GM23338 (cell line): Measurements from ENCODE around the gene CLP1. TPM values are rescaled to one million over a fixed set of nuclear protein-coding genes. Genes with fewer than 3 reads are reported as not detected.

Experiments used
- ATAC-seq: fragments of 200-7000 bp; cut with Tn5 transposase; 3 replicates; pipeline ENCODE4 v1.9.1; 2020
- DNase-seq: peaks from one replicate; pipeline ENCODE4 v3.0.0-alpha.2; 2015; ENCODE audit warnings: low spot score
- H2AFZ ChIP-seq: fragments of 200-600 bp; sonication (generic); 2 replicates; pipeline ENCODE4 v1.8.0; 2016; ENCODE audit warnings: antibody characterized with exemption, mild to moderate bottlenecking, moderate library complexity
- H3F3A ChIP-seq: fragments of 200-600 bp; sonication (generic); replicated peaks from 2 replicates; pipeline ENCODE4 v1.8.0; 2017; ENCODE audit warnings: antibody characterized with exemption, mixed run types, low read depth
- H3K27ac ChIP-seq: fragments of 200-600 bp; sonication (generic); 2 replicates; pipeline ENCODE4 v1.6.1; 2016; ENCODE audit warnings: low read depth
- H3K27me3 ChIP-seq: fragments of 200-600 bp; sonication (generic); 2 replicates; pipeline ENCODE4 v1.8.0; 2016; ENCODE audit warnings: mild to moderate bottlenecking, mixed run types, moderate library complexity; ENCODE audit not compliant: insufficient read depth
- H3K36me3 ChIP-seq: fragments of 200-600 bp; sonication (generic); 2 replicates; pipeline ENCODE4 v1.8.0; 2016; ENCODE audit warnings: mild to moderate bottlenecking; ENCODE audit not compliant: insufficient read depth
- H3K4me1 ChIP-seq: fragments of 200-600 bp; sonication (generic); 2 replicates; pipeline ENCODE4 v1.8.0; 2016; ENCODE audit warnings: mild to moderate bottlenecking, moderate library complexity; ENCODE audit not compliant: insufficient read depth
- H3K4me2 ChIP-seq: fragments of 200-600 bp; sonication (generic); 2 replicates; pipeline ENCODE4 v1.7.1; 2017; ENCODE audit warnings: mixed run types
- H3K4me3 ChIP-seq: fragments of 200-600 bp; sonication (generic); 2 replicates; pipeline ENCODE4 v1.6.1; 2016; ENCODE audit warnings: mixed run types
- H3K79me2 ChIP-seq: fragments of 200-600 bp; sonication (generic); replicated peaks from 2 replicates; pipeline ENCODE4 v1.8.0; 2017; ENCODE audit warnings: mild to moderate bottlenecking; ENCODE audit not compliant: insufficient read depth
- H3K9me2 ChIP-seq: fragments of 200-600 bp; sonication (generic); 2 replicates; pipeline ENCODE4 v1.8.0; 2017; ENCODE audit not compliant: insufficient read depth
- H4K20me1 ChIP-seq: fragments of 200-600 bp; sonication (generic); replicated peaks from 2 replicates; pipeline ENCODE4 v1.8.0; 2017; ENCODE audit warnings: mild to moderate bottlenecking; ENCODE audit not compliant: insufficient read depth
- H3K27ac Mint-ChIP-seq: 2 replicates; pipeline ENCODE4 v1.8.0; 2020; ENCODE audit warnings: inconsistent platforms, mild to moderate bottlenecking, moderate library complexity, mixed read lengths
- H3K27me3 Mint-ChIP-seq: 3 replicates; pipeline ENCODE4 v1.8.0; 2022; ENCODE audit warnings: low read depth, mild to moderate bottlenecking, moderate library complexity, mixed read lengths, inconsistent platforms; ENCODE audit not compliant: insufficient read depth, poor library complexity
- H3K36me3 Mint-ChIP-seq: 3 replicates; pipeline ENCODE4 v1.8.0; 2021; ENCODE audit warnings: low read depth, mild to moderate bottlenecking, inconsistent platforms, moderate library complexity, mixed read lengths
- H3K4me1 Mint-ChIP-seq: 3 replicates; pipeline ENCODE4 v1.8.0; 2020; ENCODE audit warnings: mild to moderate bottlenecking, inconsistent platforms, mixed read lengths
- H3K4me3 Mint-ChIP-seq: 3 replicates; pipeline ENCODE4 v1.8.0; 2021; ENCODE audit warnings: moderate library complexity, mild to moderate bottlenecking, inconsistent platforms, mixed read lengths
- H3K9me3 Mint-ChIP-seq: 3 replicates; pipeline ENCODE4 v1.8.0; 2020; ENCODE audit warnings: moderate library complexity, mild to moderate bottlenecking, inconsistent platforms, mixed read lengths
- CREB1 ChIP-seq: fragments of 250-450 bp; sonication (Bioruptor Pico); IDR thresholded peaks from 2 replicates; pipeline ENCODE4 v1.5.0; 2020; ENCODE audit warnings: low read depth, mild to moderate bottlenecking, moderate library complexity
- JUNB ChIP-seq: IDR thresholded peaks from one replicate; pipeline ENCODE4 v1.6.1; 2016; ENCODE audit warnings: antibody characterized with exemption; ENCODE audit not compliant: unreplicated experiment
- NANOG ChIP-seq: IDR thresholded peaks from 2 replicates; pipeline ENCODE4 v1.6.1; 2016; ENCODE audit warnings: antibody characterized with exemption, borderline replicate concordance
- POLR2AphosphoS5 ChIP-seq: IDR thresholded peaks from 2 replicates; pipeline ENCODE4 v1.6.1; 2016; ENCODE audit warnings: antibody characterized with exemption, low read depth
- STAT1 ChIP-seq: IDR thresholded peaks from one replicate; pipeline ENCODE4 v1.6.1; 2016; ENCODE audit warnings: antibody characterized with exemption; ENCODE audit not compliant: unreplicated experiment
- ZNF331 ChIP-seq: fragments of 250-450 bp; sonication (Bioruptor Pico); IDR thresholded peaks from 2 replicates; pipeline ENCODE4 v1.5.0; 2020; ENCODE audit warnings: low read depth, mild to moderate bottlenecking, moderate library complexity
- polyA plus RNA-seq: library from polyadenylated mRNA; unstranded; fragments of >200 nt; fragmentation: Nextera tagmentation; extraction: Ambion mirVana; gene quantifications from 2 replicates; pipeline ENCODE4 v1.2.1, GENCODE V29; 2016
- total RNA-seq: library from RNA; depleted of rRNA; stranded (reverse); fragments of >200 nt; shearing (Covaris generic); gene quantifications from 2 replicates; pipeline ENCODE4 v1.2.3, GENCODE V29; 2014
- TF ChIP-seq, protein P1 (sequence below): IDR thresholded peaks from one replicate; pipeline ENCODE4 v1.6.1; 2018; ENCODE audit warnings: antibody characterized with exemption; ENCODE audit not compliant: unreplicated experiment
- TF ChIP-seq, protein P2 (sequence below): fragments of 250-450 bp; sonication (Bioruptor Pico); IDR thresholded peaks from 2 replicates; pipeline ENCODE4 v1.5.0; 2020; ENCODE audit warnings: mild to moderate bottlenecking, moderate library complexity

The CLP1 gene
- total and polyA plus RNA-seq, 2 experiments from 2014 or later, result 16.8 to 25.2 TPM

DNA sequence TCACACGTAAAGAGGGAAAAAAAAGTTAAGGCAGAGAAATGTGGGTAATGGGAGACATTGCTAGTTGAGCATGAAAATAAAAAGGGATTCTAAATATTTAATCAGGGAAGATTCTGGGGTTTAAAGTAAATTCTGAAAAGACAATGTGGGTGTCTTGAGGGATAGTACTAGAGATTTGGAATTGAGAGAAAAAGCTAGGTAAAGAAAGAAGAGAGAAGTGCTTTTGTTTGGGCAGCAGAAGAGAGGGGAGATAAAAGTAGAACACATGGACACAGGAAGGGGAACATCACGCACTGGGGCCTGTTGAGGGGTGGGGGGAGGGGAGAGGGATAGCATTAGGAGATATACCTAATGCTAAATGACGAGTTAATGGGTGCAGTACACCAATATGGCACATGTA, 4.4 kb upstream of the CLP1 start (continued):
- TF ChIP-seq, protein P1, sequence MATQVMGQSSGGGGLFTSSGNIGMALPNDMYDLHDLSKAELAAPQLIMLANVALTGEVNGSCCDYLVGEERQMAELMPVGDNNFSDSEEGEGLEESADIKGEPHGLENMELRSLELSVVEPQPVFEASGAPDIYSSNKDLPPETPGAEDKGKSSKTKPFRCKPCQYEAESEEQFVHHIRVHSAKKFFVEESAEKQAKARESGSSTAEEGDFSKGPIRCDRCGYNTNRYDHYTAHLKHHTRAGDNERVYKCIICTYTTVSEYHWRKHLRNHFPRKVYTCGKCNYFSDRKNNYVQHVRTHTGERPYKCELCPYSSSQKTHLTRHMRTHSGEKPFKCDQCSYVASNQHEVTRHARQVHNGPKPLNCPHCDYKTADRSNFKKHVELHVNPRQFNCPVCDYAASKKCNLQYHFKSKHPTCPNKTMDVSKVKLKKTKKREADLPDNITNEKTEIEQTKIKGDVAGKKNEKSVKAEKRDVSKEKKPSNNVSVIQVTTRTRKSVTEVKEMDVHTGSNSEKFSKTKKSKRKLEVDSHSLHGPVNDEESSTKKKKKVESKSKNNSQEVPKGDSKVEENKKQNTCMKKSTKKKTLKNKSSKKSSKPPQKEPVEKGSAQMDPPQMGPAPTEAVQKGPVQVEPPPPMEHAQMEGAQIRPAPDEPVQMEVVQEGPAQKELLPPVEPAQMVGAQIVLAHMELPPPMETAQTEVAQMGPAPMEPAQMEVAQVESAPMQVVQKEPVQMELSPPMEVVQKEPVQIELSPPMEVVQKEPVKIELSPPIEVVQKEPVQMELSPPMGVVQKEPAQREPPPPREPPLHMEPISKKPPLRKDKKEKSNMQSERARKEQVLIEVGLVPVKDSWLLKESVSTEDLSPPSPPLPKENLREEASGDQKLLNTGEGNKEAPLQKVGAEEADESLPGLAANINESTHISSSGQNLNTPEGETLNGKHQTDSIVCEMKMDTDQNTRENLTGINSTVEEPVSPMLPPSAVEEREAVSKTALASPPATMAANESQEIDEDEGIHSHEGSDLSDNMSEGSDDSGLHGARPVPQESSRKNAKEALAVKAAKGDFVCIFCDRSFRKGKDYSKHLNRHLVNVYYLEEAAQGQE, result no peak
- no peak for TF ChIP-seq NANOG

DNA sequence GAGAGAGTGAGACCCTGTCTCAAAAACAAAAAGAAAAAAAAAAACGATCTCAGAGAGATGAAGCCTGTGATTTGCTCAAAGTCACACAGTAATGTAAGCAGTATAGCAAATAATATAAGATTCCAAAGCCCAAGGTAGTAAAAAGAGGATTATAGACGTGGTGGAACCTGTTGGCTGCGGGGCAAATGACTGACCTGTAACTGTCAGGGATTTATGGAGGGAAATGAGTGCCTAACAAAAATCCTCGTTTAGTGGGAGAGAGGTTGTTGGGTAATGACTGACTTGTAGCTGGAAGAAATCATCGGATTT, 723 bp upstream of the CLP1 start:
- Histone ChIP-seq H2AFZ (no peak overlapping the region), H3K27me3 (peaks cover 22% of the 10 kb centered on the region), H3K4me2 (peak overlapping the region; percentile 68), H3K27ac (no peak overlapping the region), H3K4me1 (peaks cover 7% of the 10 kb centered on the region), H3K79me2 (peaks cover 19% of the 10 kb centered on the region), H3K36me3 (peaks cover 18% of the 10 kb centered on the region), H4K20me1 (0 out of 2 replicates have a peak, but pooled peaks cover 4% of the 10 kb centered on the region), H3K9me2 (no peaks in the 10 kb centered on the region), H3K4me3 (peak overlapping the region; percentile 81), H3F3A (0 out of 2 replicates have a peak, but pooled peaks cover 3% of the 10 kb centered on the region)
- Mint-ChIP-seq H3K9me3 (no peaks in the 10 kb centered on the region; the same call in 2 of the 3 replicates), H3K27ac (no peak overlapping the region), H3K36me3 (peaks cover 25% of the 10 kb centered on the region), H3K4me3 (peak overlapping the region; percentile 99), H3K4me1 (peaks cover 19% of the 10 kb centered on the region), H3K27me3 (peaks cover 23% of the 10 kb centered on the region)
- ATAC-seq, result no peak
- no peak for DNase-seq
- TF ChIP-seq STAT1 (no peak), CREB1 (CRISPR knock-in tag) (no peak), ZNF331 (no peak), POLR2AphosphoS5 (no peak), JUNB (no peak)
- TF ChIP-seq, protein P2, sequence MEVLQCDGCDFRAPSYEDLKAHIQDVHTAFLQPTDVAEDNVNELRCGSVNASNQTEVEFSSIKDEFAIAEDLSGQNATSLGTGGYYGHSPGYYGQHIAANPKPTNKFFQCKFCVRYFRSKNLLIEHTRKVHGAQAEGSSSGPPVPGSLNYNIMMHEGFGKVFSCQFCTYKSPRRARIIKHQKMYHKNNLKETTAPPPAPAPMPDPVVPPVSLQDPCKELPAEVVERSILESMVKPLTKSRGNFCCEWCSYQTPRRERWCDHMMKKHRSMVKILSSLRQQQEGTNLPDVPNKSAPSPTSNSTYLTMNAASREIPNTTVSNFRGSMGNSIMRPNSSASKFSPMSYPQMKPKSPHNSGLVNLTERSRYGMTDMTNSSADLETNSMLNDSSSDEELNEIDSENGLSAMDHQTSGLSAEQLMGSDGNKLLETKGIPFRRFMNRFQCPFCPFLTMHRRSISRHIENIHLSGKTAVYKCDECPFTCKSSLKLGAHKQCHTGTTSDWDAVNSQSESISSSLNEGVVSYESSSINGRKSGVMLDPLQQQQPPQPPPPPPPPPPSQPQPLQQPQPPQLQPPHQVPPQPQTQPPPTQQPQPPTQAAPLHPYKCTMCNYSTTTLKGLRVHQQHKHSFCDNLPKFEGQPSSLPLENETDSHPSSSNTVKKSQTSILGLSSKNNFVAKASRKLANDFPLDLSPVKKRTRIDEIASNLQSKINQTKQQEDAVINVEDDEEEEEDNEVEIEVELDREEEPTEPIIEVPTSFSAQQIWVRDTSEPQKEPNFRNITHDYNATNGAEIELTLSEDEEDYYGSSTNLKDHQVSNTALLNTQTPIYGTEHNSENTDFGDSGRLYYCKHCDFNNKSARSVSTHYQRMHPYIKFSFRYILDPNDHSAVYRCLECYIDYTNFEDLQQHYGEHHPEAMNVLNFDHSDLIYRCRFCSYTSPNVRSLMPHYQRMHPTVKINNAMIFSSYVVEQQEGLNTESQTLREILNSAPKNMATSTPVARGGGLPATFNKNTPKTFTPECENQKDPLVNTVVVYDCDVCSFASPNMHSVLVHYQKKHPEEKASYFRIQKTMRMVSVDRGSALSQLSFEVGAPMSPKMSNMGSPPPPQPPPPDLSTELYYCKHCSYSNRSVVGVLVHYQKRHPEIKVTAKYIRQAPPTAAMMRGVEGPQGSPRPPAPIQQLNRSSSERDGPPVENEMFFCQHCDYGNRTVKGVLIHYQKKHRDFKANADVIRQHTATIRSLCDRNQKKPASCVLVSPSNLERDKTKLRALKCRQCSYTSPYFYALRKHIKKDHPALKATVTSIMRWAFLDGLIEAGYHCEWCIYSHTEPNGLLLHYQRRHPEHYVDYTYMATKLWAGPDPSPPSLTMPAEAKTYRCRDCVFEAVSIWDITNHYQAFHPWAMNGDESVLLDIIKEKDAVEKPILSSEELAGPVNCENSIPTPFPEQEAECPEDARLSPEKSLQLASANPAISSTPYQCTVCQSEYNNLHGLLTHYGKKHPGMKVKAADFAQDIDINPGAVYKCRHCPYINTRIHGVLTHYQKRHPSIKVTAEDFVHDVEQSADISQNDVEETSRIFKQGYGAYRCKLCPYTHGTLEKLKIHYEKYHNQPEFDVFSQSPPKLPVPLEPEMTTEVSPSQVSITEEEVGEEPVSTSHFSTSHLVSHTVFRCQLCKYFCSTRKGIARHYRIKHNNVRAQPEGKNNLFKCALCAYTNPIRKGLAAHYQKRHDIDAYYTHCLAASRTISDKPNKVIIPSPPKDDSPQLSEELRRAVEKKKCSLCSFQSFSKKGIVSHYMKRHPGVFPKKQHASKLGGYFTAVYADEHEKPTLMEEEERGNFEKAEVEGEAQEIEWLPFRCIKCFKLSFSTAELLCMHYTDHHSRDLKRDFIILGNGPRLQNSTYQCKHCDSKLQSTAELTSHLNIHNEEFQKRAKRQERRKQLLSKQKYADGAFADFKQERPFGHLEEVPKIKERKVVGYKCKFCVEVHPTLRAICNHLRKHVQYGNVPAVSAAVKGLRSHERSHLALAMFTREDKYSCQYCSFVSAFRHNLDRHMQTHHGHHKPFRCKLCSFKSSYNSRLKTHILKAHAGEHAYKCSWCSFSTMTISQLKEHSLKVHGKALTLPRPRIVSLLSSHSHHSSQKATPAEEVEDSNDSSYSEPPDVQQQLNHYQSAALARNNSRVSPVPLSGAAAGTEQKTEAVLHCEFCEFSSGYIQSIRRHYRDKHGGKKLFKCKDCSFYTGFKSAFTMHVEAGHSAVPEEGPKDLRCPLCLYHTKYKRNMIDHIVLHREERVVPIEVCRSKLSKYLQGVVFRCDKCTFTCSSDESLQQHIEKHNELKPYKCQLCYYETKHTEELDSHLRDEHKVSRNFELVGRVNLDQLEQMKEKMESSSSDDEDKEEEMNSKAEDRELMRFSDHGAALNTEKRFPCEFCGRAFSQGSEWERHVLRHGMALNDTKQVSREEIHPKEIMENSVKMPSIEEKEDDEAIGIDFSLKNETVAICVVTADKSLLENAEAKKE (CRISPR knock-in tag), result no peak
